Astrocyte of the spinal cord (primary cell): ENCODE results near the gene INPP5E.

Experiments used
- DNase-seq: peaks from one replicate; pipeline ENCODE4 v3.0.0; 2011; ENCODE audit warnings: low read depth, low spot score
- H3K4me3 ChIP-seq: 2 replicates; pipeline ENCODE4 v1.5.1; 2011; ENCODE audit warnings: low read depth, mild to moderate bottlenecking, low read length, moderate library complexity
- CTCF ChIP-seq: IDR thresholded peaks from 2 replicates; pipeline ENCODE4 v1.5.1; 2012; ENCODE audit warnings: low read depth, mild to moderate bottlenecking, low read length, inconsistent platforms
- in situ Hi-C: cut with HindIII; loops from 2 replicates; pipeline ENCODE4 v1.10.0; 2017; ENCODE audit warnings: low sequenced_read_pairs

The INPP5E gene

DNA sequence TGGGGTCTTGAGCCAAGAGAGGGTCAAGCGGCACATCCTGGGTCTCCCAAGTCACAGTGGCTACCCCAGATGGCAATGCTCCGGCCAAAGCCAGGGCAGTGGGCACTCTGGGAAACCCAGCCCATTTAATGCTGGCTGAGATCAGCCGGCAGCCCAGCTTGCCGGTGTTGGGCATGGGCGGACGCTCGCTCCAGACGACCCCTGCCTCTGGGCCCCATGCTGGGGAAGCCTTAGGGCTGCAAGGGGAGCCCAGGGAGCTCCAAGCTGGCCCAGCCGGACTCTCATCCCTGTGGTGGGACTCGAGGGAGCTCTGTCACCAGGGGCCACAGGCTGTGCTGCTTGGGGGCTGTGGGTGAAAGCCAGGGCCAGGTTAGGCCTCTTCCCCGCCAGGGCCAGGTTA is 60.2 kb downstream of the INPP5E start:
- no peak for TF ChIP-seq CTCF
- no peak for DNase-seq
- in situ Hi-C loops: no loop called here
- H3K4me3 ChIP-seq: no peak overlapping the region

DNA sequence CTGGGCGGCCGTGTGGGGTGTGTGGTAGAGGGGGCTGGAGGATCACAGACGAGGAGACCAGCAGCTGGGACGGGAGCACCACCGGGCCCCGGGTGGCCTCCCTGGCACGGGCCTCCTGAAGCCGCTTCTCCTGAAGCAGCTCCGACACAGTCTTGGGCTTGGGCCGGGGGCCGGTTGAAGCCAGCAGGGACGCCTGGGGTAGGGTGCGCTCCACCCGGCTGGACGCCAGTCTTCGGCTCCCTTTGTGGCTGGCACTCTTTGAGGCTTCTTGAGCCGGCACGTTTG is 60.7 kb downstream of the INPP5E start:
- TF ChIP-seq CTCF: no peak
- in situ Hi-C loops: no loop called here
- H3K4me3 ChIP-seq: no peak overlapping the region
- no peak for DNase-seq
